HepG2 (cell line): Measurements from ENCODE around the gene SLC7A4. TPM values are rescaled to one million over a fixed set of nuclear protein-coding genes. Genes with fewer than 3 reads are reported as not detected.

Experiments used
- ATAC-seq: fragments of 200-7000 bp; cut with Tn5 transposase; 3 replicates; pipeline ENCODE4 v1.9.1; 2020; ENCODE audit warnings: mild to moderate bottlenecking, moderate library complexity
- BruUV-seq: library from RNA; stranded (reverse); fragments of 400-500 nt; replicated peaks from 2 replicates; lab custom pipeline; 2021; lab: Mats Ljungman, UMichigan
- CTCF ChIA-PET: fragments of 300-600 bp; formaldehyde crosslinking; extraction: SDS; loops from one replicate; lab custom pipeline; 2021; ENCODE audit warnings: low total read pairs, inconsistent platforms, low intra/inter-chr PET ratio; lab: Yijun Ruan, JAX
- POLR2A ChIA-PET: fragments of 350-600 bp; sonication (Branson Sonifier 250); formaldehyde crosslinking; loops from one replicate; lab custom pipeline; 2020; ENCODE audit warnings: antibody characterized with exemption, inconsistent platforms; lab: Yijun Ruan, JAX
- DNase-seq: peaks from one replicate; pipeline ENCODE4 v3.0.0-alpha.2; 2015; ENCODE audit warnings: low spot score
- FAIRE-seq: peaks from 3 replicates; lab custom pipeline; 2011; peaks lifted over from hg19 to GRCh38; lab: Jason Lieb, UNC
- H2AFZ ChIP-seq: one replicate; pipeline ENCODE4 v1.6.1; 2011; ENCODE audit warnings: low read length, inconsistent platforms
- H3K27ac ChIP-seq: fragments of 300-600 bp; 3 replicates; pipeline ENCODE4 v1.8.0; 2011; ENCODE audit warnings: mixed run types, mild to moderate bottlenecking, mixed read lengths, low read length, inconsistent platforms; ENCODE audit not compliant: insufficient read depth; ENCODE audit errors: extremely low read length
- H3K27me3 ChIP-seq, 2 experiments: fragments of 200-600 bp in 1 of 2; 2 replicates in 1 of 2; 3 replicates in 1 of 2; pipeline versions ENCODE4 v1.6.0 to v1.8.0; 2011; ENCODE audit warnings: low read length in 2 of 2, mild to moderate bottlenecking in 2 of 2, moderate library complexity in 2 of 2, inconsistent platforms in 1 of 2; ENCODE audit not compliant: insufficient read depth in 2 of 2, control insufficient read depth in 1 of 2
- H3K36me3 ChIP-seq, 2 experiments: fragments of 200-600 bp in 1 of 2; replicated peaks in 1 of 2; 2 replicates in 1 of 2; 3 replicates in 1 of 2; pipeline versions ENCODE4 v1.5.1 to v1.8.0; 2011; ENCODE audit warnings: low read length in 2 of 2, inconsistent platforms in 1 of 2; ENCODE audit not compliant: insufficient read depth in 2 of 2, control insufficient read depth in 1 of 2
- H3K4me1 ChIP-seq: 2 replicates; pipeline ENCODE4 v1.5.1; 2012; ENCODE audit warnings: low read length, inconsistent platforms; ENCODE audit not compliant: insufficient read depth
- H3K4me2 ChIP-seq: 2 replicates; pipeline ENCODE4 v1.6.0; 2011; ENCODE audit warnings: low read depth, low read length, inconsistent platforms
- H3K4me3 ChIP-seq, 3 experiments: fragments of 200-600 bp in 1 of 3; sonication (generic), shearing (Covaris generic) in 1 of 3; replicated peaks in 1 of 3; 2 replicates each; pipeline ENCODE4 v1.5.1; 2011 to 2016; ENCODE audit warnings: low read length in 3 of 3, inconsistent platforms in 2 of 3, low read depth in 2 of 3, mild to moderate bottlenecking in 2 of 3, control low read depth in 1 of 3, mixed read lengths in 1 of 3; ENCODE audit not compliant: insufficient read depth in 1 of 3
- H3K79me2 ChIP-seq: one replicate; pipeline ENCODE4 v1.6.1; 2011; ENCODE audit warnings: low read length, inconsistent platforms; ENCODE audit not compliant: insufficient read depth
- H3K9ac ChIP-seq: 2 replicates; pipeline ENCODE4 v1.6.0; 2011; ENCODE audit warnings: mild to moderate bottlenecking, low read depth, low read length, inconsistent platforms; ENCODE audit not compliant: insufficient read depth
- H3K9me3 ChIP-seq: 2 replicates; pipeline ENCODE4 v1.5.1; 2012; ENCODE audit warnings: mild to moderate bottlenecking, low read length
- H4K20me1 ChIP-seq: 2 replicates; pipeline ENCODE4 v1.6.0; 2011; ENCODE audit warnings: inconsistent platforms, mild to moderate bottlenecking, low read length, moderate library complexity; ENCODE audit not compliant: insufficient read depth
- EP300 ChIP-seq, 3 experiments: sonication (generic) in 1 of 3; formaldehyde crosslinking in 1 of 3; IDR thresholded peaks; 2 replicates each; pipeline versions ENCODE4 v1.5.1 to v1.6.1; 2011 to 2020; ENCODE audit warnings: low read depth in 2 of 3, low read length in 2 of 3, borderline replicate concordance in 1 of 3, improper control_type of control experiment in 1 of 3, mild to moderate bottlenecking in 1 of 3, missing genetic modification reagents in 1 of 3, moderate library complexity in 1 of 3
- ESRRA ChIP-seq: sonication (generic); formaldehyde crosslinking; IDR thresholded peaks from 2 replicates; pipeline ENCODE4 v1.5.1; 2020; ENCODE audit warnings: mild to moderate bottlenecking, low read depth, missing genetic modification reagents
- GPN1 ChIP-seq: sonication (generic); formaldehyde crosslinking; IDR thresholded peaks from 2 replicates; pipeline ENCODE4 v1.5.1; 2020; ENCODE audit warnings: missing genetic modification reagents, borderline replicate concordance
- MBNL3 ChIP-seq: fragments of 250-450 bp; sonication (Bioruptor Pico); conservative IDR thresholded peaks from 2 replicates; pipeline ENCODE4 v1.8.0; 2022; ENCODE audit warnings: mild to moderate bottlenecking, inconsistent platforms
- MTA3 ChIP-seq: sonication (generic); formaldehyde crosslinking; IDR thresholded peaks from 2 replicates; pipeline ENCODE4 v1.4.0; 2020; ENCODE audit warnings: missing genetic modification reagents
- RORA ChIP-seq: sonication (generic); formaldehyde crosslinking; IDR thresholded peaks from 2 replicates; pipeline ENCODE4 v1.5.0; 2020; ENCODE audit warnings: mild to moderate bottlenecking, missing genetic modification reagents, moderate library complexity
- ZNF619 ChIP-seq: sonication (generic); formaldehyde crosslinking; IDR thresholded peaks from 2 replicates; pipeline ENCODE4 v1.4.0; 2020; ENCODE audit warnings: mild to moderate bottlenecking, missing genetic modification reagents
- WGBS: methylation state at CpG from one replicate; pipeline ENCODE4 v1.1.6; 2017; ENCODE audit warnings: low lambda C conversion rate; 5-methylcytosine and 5-hydroxymethylcytosine counted together
- in situ Hi-C: cut with HindIII; loops from 2 replicates; pipeline ENCODE4 v1.10.0; 2017; ENCODE audit warnings: low pct_unique_long_range_greater_than_20kb; ENCODE audit not compliant: extremely low pct_ligation_motif_present
- intact Hi-C: fragments of 100-400 bp; cut with micrococcal nuclease; formaldehyde crosslinking; loops from one replicate; pipeline ENCODE4 v1.10.0; 2022; ENCODE audit not compliant: unreplicated experiment
- polyA plus RNA-seq, 8 experiments: library from polyadenylated mRNA; depleted of rRNA in 3 of 8; stranded (reverse) in 7 of 8; unstranded in 1 of 8; fragments of >200 nt; fragmentation: Illumina TruSeq in 4 of 8; extraction: Trizol in 4 of 8; gene quantifications; 2 replicates each; pipeline versions ENCODE4 v1.2.1 to v1.2.3, GENCODE V29; 2011 to 2016; ENCODE audit warnings: low read depth in 4 of 8, missing spikeins in 1 of 8, mixed read lengths in 1 of 8; ENCODE audit not compliant: insufficient read depth in 1 of 8
- total RNA-seq, 5 experiments: library from RNA; depleted of rRNA; stranded (reverse); fragments of >200 nt; fragmentation: Illumina TruSeq; extraction: Trizol; gene quantifications; 2 replicates each; pipeline ENCODE4 v1.2.3, GENCODE V29; 2016; ENCODE audit warnings: low read depth in 1 of 5
- TF ChIP-seq, protein P1 (sequence below): sonication (generic); formaldehyde crosslinking; IDR thresholded peaks from 2 replicates; pipeline ENCODE4 v1.4.0; 2020; ENCODE audit warnings: missing genetic modification reagents
- TF ChIP-seq, protein P2 (sequence below): sonication (generic); formaldehyde crosslinking; conservative IDR thresholded peaks from 2 replicates; pipeline ENCODE4 v1.4.0; 2020; ENCODE audit warnings: missing genetic modification reagents
- TF ChIP-seq, protein P3 (sequence below), 2 experiments: sonication (generic) in 1 of 2; formaldehyde crosslinking in 1 of 2; IDR thresholded peaks; 2 replicates each; pipeline versions ENCODE4 v1.4.0 to v1.6.1; 2018 to 2020; ENCODE audit warnings: missing genetic modification reagents in 2 of 2, borderline replicate concordance in 1 of 2, low read depth in 1 of 2, mild to moderate bottlenecking in 1 of 2, missing biosample characterization in 1 of 2

The SLC7A4 gene
- total and polyA plus RNA-seq, 2 of the 13 experiments (the other 11 are each of a cell fraction or from before 2014, with no cell fraction given): not detected

DNA sequence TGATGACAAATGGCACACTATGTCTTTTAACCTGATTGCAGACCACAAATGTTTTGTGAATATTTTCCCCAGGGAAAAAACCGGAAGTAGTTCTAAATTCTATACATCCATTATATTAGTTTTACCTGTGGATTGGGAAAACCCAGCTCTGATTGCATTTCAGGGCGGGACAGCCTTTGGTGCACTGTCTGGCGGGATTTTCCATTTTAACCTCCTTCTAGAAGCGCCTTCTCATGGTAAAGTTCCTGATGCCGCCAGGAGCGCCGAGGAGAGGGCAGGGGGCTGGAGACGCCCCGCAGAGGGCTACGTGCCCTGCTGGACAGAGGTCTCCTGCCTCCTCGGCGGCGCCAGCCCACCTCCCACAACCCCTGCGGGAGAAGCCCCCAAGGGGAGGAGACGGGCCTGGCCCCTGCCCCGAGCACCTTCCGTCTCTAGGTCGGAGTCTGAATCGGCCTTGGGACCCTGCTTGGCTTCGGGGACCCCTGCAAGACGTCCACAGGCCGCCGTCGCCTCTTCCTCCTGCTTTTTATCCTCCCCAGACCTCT is 18.6 kb downstream of the SLC7A4 start:
- DNase-seq (no peak), FAIRE-seq (no peak), ATAC-seq (no peak)
- in situ Hi-C loops (no loop called here), intact Hi-C loops (no loop called here)
- H3K9ac ChIP-seq: no peak overlapping the region
- TF ChIP-seq GPN1 (CRISPR knock-in tag) (no peak), ZNF619 (CRISPR knock-in tag) (no peak), MBNL3 (CRISPR knock-in tag) (no peak), ESRRA (CRISPR knock-in tag) (no peak), EP300 (IDR thresholded peaks at IDR 0.05; ENCODE audit: low read depth in 2 of 2, low read length in 2 of 2) (no peak), EP300 (CRISPR knock-in tag; IDR thresholded peaks at IDR 0.05; ENCODE audit: borderline replicate concordance) (no peak), RORA (CRISPR knock-in tag) (no peak), MTA3 (no peak)
- TF ChIP-seq, protein P1, sequence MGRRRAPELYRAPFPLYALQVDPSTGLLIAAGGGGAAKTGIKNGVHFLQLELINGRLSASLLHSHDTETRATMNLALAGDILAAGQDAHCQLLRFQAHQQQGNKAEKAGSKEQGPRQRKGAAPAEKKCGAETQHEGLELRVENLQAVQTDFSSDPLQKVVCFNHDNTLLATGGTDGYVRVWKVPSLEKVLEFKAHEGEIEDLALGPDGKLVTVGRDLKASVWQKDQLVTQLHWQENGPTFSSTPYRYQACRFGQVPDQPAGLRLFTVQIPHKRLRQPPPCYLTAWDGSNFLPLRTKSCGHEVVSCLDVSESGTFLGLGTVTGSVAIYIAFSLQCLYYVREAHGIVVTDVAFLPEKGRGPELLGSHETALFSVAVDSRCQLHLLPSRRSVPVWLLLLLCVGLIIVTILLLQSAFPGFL (CRISPR knock-in tag): no peak
- TF ChIP-seq, protein P2, sequence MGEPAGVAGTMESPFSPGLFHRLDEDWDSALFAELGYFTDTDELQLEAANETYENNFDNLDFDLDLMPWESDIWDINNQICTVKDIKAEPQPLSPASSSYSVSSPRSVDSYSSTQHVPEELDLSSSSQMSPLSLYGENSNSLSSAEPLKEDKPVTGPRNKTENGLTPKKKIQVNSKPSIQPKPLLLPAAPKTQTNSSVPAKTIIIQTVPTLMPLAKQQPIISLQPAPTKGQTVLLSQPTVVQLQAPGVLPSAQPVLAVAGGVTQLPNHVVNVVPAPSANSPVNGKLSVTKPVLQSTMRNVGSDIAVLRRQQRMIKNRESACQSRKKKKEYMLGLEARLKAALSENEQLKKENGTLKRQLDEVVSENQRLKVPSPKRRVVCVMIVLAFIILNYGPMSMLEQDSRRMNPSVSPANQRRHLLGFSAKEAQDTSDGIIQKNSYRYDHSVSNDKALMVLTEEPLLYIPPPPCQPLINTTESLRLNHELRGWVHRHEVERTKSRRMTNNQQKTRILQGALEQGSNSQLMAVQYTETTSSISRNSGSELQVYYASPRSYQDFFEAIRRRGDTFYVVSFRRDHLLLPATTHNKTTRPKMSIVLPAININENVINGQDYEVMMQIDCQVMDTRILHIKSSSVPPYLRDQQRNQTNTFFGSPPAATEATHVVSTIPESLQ: no peak
- TF ChIP-seq, protein P3, sequence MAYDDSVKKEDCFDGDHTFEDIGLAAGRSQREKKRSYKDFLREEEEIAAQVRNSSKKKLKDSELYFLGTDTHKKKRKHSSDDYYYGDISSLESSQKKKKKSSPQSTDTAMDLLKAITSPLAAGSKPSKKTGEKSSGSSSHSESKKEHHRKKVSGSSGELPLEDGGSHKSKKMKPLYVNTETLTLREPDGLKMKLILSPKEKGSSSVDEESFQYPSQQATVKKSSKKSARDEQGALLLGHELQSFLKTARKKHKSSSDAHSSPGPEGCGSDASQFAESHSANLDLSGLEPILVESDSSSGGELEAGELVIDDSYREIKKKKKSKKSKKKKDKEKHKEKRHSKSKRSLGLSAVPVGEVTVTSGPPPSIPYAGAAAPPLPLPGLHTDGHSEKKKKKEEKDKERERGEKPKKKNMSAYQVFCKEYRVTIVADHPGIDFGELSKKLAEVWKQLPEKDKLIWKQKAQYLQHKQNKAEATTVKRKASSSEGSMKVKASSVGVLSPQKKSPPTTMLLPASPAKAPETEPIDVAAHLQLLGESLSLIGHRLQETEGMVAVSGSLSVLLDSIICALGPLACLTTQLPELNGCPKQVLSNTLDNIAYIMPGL (CRISPR knock-in tag; IDR thresholded peaks at IDR 0.05; ENCODE audit: borderline replicate concordance in 1 of 2, low read depth in 1 of 2): no peak
- H3K4me2 ChIP-seq: no peak overlapping the region
- H2AFZ ChIP-seq: no peak overlapping the region
- peaks cover 0 to 9% of the 10 kb centered on the region in 2 experiments; a peak in 1 of 5 replicates for H3K27me3 ChIP-seq
- H4K20me1 ChIP-seq: no peaks in the 10 kb centered on the region
- peak overlapping the region in 1 of 3 experiments; percentile 67; a peak in 1 of 6 replicates for H3K4me3 ChIP-seq
- ChIA-PET CTCF (no interaction called here), POLR2A (interaction anchor here (1.3 to 1.7 kb wide), 2 partner anchors 11 to 63 kb away, joined by 5 to 9 read pairs; partner anchors contain the start of gene THAP7)
- no peaks in the 10 kb centered on the region for H3K9me3 ChIP-seq
- H3K4me1 ChIP-seq: peaks cover 46% of the 10 kb centered on the region
- no peaks in the 10 kb centered on the region for H3K79me2 ChIP-seq
- H3K27ac ChIP-seq: no peak overlapping the region
- 65% methylated on average over 19 of the region's 24 CpGs for WGBS
- H3K36me3 ChIP-seq: no peaks in the 10 kb centered on the region
- no TSS peak for BruUV-seq
